ENCODE measurements around the gene ODAD2.

ODAD2 gene

GRCh38 chr10:27838901-27839300, 160.0 kb downstream of the ODAD2 start:
- Histone ChIP-seq H3K4me3 (no peak overlapping the region), H3K36me3 (ENCODE audit: insufficient read depth, low read length) (no peaks in the 10 kb centered on the region), H3K27ac (no peak overlapping the region), H3K9me3 (ENCODE audit: low read depth, low read length) (no peaks in the 10 kb centered on the region), H3K9ac (ENCODE audit: insufficient read length) (no peak overlapping the region)
- no peak for DNase-seq (ENCODE audit: low read depth, low spot score)
- TF ChIP-seq EZH2 (IDR thresholded peaks at IDR 0.05) (no peak), FOXP2 (optimal IDR thresholded peaks at IDR 0.05; ENCODE audit: control extremely low read depth, extremely low read length, insufficient read depth) (no peak), POLR2AphosphoS5 (IDR thresholded peaks at IDR 0.05; ENCODE audit: borderline replicate concordance, low read depth, low read length) (no peak)

GRCh38 chr10:27838361-27838760, 160.5 kb downstream of the ODAD2 start:
- DNase-seq (ENCODE audit: low read depth, low spot score) = no peak
- Histone ChIP-seq H3K4me3 (no peak overlapping the region), H3K9me3 (ENCODE audit: low read depth, low read length) (no peaks in the 10 kb centered on the region), H3K27ac (no peak overlapping the region), H3K9ac (ENCODE audit: insufficient read length) (no peak overlapping the region), H3K36me3 (ENCODE audit: insufficient read depth, low read length) (no peaks in the 10 kb centered on the region)
- TF ChIP-seq POLR2AphosphoS5 (IDR thresholded peaks at IDR 0.05; ENCODE audit: borderline replicate concordance, low read depth, low read length) (no peak), EZH2 (IDR thresholded peaks at IDR 0.05) (no peak), FOXP2 (optimal IDR thresholded peaks at IDR 0.05; ENCODE audit: control extremely low read depth, extremely low read length, insufficient read depth) (no peak)

DNA sequence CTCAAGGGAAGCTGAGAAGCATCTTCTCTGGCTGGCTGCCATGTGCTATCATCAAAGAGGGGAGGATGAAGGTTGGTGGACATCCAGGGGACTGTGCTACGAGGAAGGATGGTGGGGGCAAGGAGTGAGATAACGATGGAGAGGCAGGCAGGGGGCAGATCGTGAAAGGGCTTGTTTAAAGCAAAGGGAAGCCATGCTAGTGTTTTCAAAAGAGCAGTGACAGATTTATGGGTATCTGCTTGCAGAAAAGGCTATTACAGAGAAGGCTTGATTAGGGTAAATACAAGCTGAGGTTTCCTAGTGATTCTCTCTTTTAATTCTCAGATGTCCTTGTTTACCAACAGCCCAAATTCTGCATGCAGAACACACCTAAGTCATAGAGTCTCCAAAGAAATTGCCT, 164.4 kb downstream of the ODAD2 start:
- Histone ChIP-seq H3K9ac (ENCODE audit: insufficient read length) (no peak overlapping the region), H3K4me3 (no peak overlapping the region), H3K27ac (no peak overlapping the region), H3K9me3 (ENCODE audit: low read depth, low read length) (no peaks in the 10 kb centered on the region), H3K36me3 (ENCODE audit: insufficient read depth, low read length) (no peaks in the 10 kb centered on the region)
- TF ChIP-seq EZH2 (IDR thresholded peaks at IDR 0.05) (no peak), FOXP2 (optimal IDR thresholded peaks at IDR 0.05; ENCODE audit: control extremely low read depth, extremely low read length, insufficient read depth) (no peak), POLR2AphosphoS5 (IDR thresholded peaks at IDR 0.05; ENCODE audit: borderline replicate concordance, low read depth, low read length) (no peak)
- no peak for DNase-seq (ENCODE audit: low read depth, low spot score)

DNA sequence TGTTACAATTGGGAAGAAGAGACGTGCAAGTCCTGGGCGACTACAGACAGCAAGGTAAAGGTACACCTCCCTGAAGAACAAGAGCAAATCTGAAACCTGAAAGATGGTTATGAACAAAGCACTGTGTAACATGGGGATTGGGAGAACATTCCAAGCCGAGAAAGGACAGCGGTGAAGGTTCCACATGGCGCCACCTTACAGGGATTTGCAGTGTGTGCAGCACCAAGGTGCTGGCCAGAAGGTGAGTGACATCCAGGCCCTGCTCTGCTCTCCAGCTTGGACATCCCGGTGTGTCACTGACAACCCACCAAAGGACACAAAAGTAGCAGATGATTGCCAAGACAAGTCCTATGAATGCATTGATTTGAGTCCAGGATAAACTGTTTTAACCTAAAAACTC, 165.1 kb downstream of the ODAD2 start:
- no peak for DNase-seq (ENCODE audit: low read depth, low spot score)
- no peak overlapping the region for H3K4me3 ChIP-seq
- TF ChIP-seq FOXP2 (optimal IDR thresholded peaks at IDR 0.05; ENCODE audit: control extremely low read depth, extremely low read length, insufficient read depth) (no peak), POLR2AphosphoS5 (IDR thresholded peaks at IDR 0.05; ENCODE audit: borderline replicate concordance, low read depth, low read length) (no peak), EZH2 (IDR thresholded peaks at IDR 0.05) (no peak)
- no peak overlapping the region for H3K27ac ChIP-seq
- no peak overlapping the region for H3K9ac ChIP-seq (ENCODE audit: insufficient read length)
- H3K9me3 ChIP-seq (ENCODE audit: low read depth, low read length) = no peaks in the 10 kb centered on the region
- H3K36me3 ChIP-seq (ENCODE audit: insufficient read depth, low read length) = no peaks in the 10 kb centered on the region

DNA sequence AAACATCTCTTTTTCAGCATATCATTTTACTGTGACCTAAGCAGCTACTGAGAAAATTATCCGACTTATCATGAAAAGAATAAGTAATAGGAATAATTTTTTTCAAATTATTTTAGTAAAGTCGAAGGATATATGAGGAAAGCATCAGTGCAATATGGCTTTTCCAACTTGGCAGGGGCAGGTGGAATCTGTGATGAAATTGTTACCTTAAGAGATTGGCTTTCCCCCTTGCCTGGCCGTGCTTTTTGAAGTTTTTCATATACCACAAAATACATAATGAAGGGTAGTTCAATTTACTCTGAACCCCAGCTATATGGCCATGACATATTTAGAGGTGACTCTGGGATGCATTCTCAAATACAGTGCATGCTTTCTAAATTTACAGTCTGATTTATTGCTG, 166.1 kb downstream of the ODAD2 start:
- DNase-seq (ENCODE audit: low read depth, low spot score) = no peak
- TF ChIP-seq EZH2 (IDR thresholded peaks at IDR 0.05) (no peak), FOXP2 (optimal IDR thresholded peaks at IDR 0.05; ENCODE audit: control extremely low read depth, extremely low read length, insufficient read depth) (no peak), POLR2AphosphoS5 (IDR thresholded peaks at IDR 0.05; ENCODE audit: borderline replicate concordance, low read depth, low read length) (no peak)
- H3K9me3 ChIP-seq (ENCODE audit: low read depth, low read length) = no peaks in the 10 kb centered on the region
- no peak overlapping the region for H3K9ac ChIP-seq (ENCODE audit: insufficient read length)
- H3K36me3 ChIP-seq (ENCODE audit: insufficient read depth, low read length) = no peaks in the 10 kb centered on the region
- H3K4me3 ChIP-seq = no peak overlapping the region
- no peak overlapping the region for H3K27ac ChIP-seq

DNA sequence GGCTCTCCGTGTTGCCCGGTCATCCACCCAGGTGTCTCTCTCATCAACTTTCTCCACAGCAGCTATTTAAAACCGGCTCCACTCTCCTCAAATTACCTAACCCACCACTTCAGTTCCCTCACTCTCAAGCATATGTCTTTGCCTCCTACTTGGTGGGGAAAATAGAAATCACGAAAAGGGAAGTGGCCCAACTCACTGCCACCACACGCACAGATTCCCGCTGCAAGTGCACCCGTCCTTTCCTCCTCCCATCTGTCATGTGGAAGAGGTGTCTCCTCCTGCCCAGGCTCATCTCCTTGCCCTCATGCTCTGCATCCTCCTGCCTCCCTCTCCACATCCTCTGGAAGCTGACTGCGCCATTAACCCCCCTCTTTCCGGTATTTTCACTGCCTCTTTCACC, 172.5 kb downstream of the ODAD2 start:
- no peak for DNase-seq (ENCODE audit: low read depth, low spot score)
- Histone ChIP-seq H3K27ac (no peak overlapping the region), H3K9me3 (ENCODE audit: low read depth, low read length) (no peaks in the 10 kb centered on the region), H3K9ac (ENCODE audit: insufficient read length) (no peak overlapping the region), H3K36me3 (ENCODE audit: insufficient read depth, low read length) (no peaks in the 10 kb centered on the region), H3K4me3 (no peak overlapping the region)
- TF ChIP-seq EZH2 (IDR thresholded peaks at IDR 0.05) (no peak), POLR2AphosphoS5 (IDR thresholded peaks at IDR 0.05; ENCODE audit: borderline replicate concordance, low read depth, low read length) (no peak), FOXP2 (optimal IDR thresholded peaks at IDR 0.05; ENCODE audit: control extremely low read depth, extremely low read length, insufficient read depth) (no peak)

- Histone ChIP-seq H3K4me3 (no peak overlapping the region), H3K9me3 (ENCODE audit: low read depth, low read length) (no peaks in the 10 kb centered on the region), H3K27ac (no peak overlapping the region), H3K36me3 (ENCODE audit: insufficient read depth, low read length) (no peaks in the 10 kb centered on the region), H3K9ac (ENCODE audit: insufficient read length) (no peak overlapping the region)
- DNase-seq (ENCODE audit: low read depth, low spot score) = no peak
- TF ChIP-seq EZH2 (IDR thresholded peaks at IDR 0.05) = no peak
- TF ChIP-seq POLR2AphosphoS5 (IDR thresholded peaks at IDR 0.05; ENCODE audit: borderline replicate concordance, low read depth, low read length) = no peak
- no peak for TF ChIP-seq FOXP2 (optimal IDR thresholded peaks at IDR 0.05; ENCODE audit: control extremely low read depth, extremely low read length, insufficient read depth)
Measured at GRCh38 chr10:27822301-27822700, 176.6 kb downstream of the ODAD2 start.

- no peak overlapping the region for H3K9ac ChIP-seq (ENCODE audit: insufficient read length)
- no peaks in the 10 kb centered on the region for H3K36me3 ChIP-seq (ENCODE audit: insufficient read depth, low read length)
- H3K4me3 ChIP-seq = no peak overlapping the region
- no peak for DNase-seq (ENCODE audit: low read depth, low spot score)
- no peaks in the 10 kb centered on the region for H3K9me3 ChIP-seq (ENCODE audit: low read depth, low read length)
- H3K27ac ChIP-seq = no peak overlapping the region
- no peak for TF ChIP-seq FOXP2 (optimal IDR thresholded peaks at IDR 0.05; ENCODE audit: control extremely low read depth, extremely low read length, insufficient read depth)
- no peak for TF ChIP-seq EZH2 (IDR thresholded peaks at IDR 0.05)
- TF ChIP-seq POLR2AphosphoS5 (IDR thresholded peaks at IDR 0.05; ENCODE audit: borderline replicate concordance, low read depth, low read length) = no peak
Measured at GRCh38 chr10:27820637-27821036, 178.2 kb downstream of the ODAD2 start.

- no peaks in the 10 kb centered on the region for H3K36me3 ChIP-seq (ENCODE audit: insufficient read depth, low read length)
- DNase-seq (ENCODE audit: low read depth, low spot score) = no peak
Measured at GRCh38 chr10:27819781-27820531, 178.9 kb downstream of the ODAD2 start.

More at GRCh38 chr10:27819781-27820531, 178.9 kb downstream of the ODAD2 start:
- Histone ChIP-seq H3K9me3 (ENCODE audit: low read depth, low read length) (no peaks in the 10 kb centered on the region), H3K4me3 (no peak overlapping the region), H3K9ac (ENCODE audit: insufficient read length) (no peak overlapping the region), H3K27ac (no peak overlapping the region)
- TF ChIP-seq EZH2 (IDR thresholded peaks at IDR 0.05) = no peak
- TF ChIP-seq POLR2AphosphoS5 (IDR thresholded peaks at IDR 0.05; ENCODE audit: borderline replicate concordance, low read depth, low read length) = no peak
- TF ChIP-seq FOXP2 (optimal IDR thresholded peaks at IDR 0.05; ENCODE audit: control extremely low read depth, extremely low read length, insufficient read depth) = no peak
